HG03469 (cell line): Measurements from ENCODE around the gene DNAJC17.

Experiments used
- ATAC-seq: cut with Tn5 transposase; IDR thresholded peaks from one replicate; pipeline ENCODE4 v1.9.1; 2021; ENCODE audit warnings: mild to moderate bottlenecking, moderate library complexity, moderate number of reproducible peaks; ENCODE audit not compliant: unreplicated experiment

The DNAJC17 gene

DNA sequence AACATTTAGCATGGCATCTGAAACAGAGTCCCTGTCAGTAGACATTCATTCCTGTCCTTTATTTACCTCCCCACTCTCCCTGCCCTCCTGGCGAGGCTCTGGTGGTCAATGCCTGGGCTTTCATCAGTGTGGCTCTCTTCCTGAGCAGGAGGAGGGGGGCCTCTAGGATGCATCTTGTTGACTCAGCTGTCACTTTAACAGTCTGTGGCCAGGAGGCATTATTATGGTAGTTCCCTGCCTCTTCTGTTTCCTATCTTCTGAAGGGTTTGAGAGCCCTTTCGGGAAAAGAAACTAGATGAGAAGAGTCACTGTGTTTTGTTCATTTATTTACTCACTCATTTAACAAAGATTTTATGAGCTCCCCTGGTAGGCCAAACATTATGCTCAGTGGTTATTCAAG lies 23.6 kb upstream of the DNAJC17 start:
- no peak for ATAC-seq

DNA sequence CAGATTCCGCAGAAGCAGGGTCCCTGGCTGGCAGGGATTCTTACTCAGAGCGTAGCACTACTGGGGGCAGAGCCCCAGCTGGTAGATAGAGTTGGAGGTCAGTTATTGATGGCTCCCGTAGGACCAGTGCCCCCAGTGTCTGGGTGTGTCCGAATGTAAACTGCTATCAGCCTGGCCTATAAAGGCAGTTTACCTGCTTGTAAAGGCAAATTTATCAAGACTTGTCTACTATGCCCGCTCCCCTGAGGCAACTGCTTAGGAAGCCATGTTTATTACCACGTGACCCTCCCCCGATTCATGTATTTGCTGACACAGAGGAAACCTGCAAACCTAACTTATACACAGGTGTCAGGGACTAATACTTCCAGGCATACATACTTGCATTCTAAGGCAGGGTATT lies 21.8 kb upstream of the DNAJC17 start:
- ATAC-seq, result no peak

DNA sequence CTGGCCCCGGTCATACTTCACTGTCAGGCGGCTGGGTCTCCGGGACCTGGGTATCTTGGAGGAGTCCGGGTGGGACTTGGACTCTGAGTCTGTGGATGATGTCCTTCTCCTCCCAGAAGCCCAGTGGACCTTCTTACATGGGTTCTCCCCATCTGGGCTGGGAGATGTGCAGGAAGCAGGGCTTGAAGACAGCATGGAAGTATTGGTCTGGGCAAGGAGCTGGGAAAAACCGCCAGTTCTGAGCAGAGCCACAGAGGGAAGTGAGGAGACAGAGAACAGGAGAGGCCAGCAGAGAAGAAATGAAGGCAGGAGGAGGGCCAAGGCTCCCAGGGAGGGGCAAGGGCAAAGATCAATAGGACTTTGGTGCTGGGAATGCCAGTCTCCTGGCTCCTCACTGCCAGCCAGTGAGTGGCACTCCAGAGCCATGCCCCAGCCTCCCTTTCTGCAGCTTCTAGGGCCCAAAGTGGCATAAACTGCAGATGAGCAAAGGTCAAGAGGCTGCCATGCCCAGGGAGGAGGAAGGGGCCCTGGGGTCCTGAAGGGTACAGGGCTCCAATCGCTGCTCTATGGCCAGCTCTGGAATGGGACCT lies 21.3 kb upstream of the DNAJC17 start, which contains the start of gene PPP1R14D:
Gene PPP1R14D (minus strand): TSS at position 262 of the 590 bp plus-strand sequence. CDS start 67 bp downstream, at position 195.
- ATAC-seq, result no peak

DNA sequence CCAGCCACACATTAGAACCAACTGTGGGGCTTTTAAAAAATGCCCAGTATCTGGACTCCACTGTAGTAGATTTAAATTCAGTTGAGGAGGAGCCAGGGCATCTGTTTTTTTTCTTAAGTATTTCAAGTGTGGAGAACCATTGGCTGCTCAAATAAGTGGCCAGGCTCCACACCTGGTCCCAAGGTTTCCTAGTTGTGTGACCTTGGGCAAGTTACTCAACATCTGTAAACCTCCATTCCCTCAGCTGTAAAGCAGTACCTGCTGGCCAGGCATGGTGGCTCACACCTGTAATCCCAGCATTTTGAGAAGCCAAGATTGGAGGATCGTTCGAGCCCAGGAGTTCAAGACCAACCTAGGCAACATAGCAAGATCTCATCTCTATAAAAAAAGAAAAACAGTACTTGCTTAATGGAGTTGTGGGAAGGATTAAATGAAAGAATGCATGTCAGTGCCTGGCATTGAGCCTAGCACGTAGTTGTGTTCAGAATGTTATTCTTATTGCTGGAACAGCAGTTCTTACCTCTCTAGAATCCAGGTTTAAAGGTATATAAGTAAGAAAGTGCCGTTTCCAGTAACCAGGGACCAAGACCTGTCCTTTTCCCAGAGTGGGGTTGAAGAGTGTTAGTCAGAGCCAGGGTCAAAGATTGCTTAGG lies 19.3 kb upstream of the DNAJC17 start:
- no peak for ATAC-seq

DNA sequence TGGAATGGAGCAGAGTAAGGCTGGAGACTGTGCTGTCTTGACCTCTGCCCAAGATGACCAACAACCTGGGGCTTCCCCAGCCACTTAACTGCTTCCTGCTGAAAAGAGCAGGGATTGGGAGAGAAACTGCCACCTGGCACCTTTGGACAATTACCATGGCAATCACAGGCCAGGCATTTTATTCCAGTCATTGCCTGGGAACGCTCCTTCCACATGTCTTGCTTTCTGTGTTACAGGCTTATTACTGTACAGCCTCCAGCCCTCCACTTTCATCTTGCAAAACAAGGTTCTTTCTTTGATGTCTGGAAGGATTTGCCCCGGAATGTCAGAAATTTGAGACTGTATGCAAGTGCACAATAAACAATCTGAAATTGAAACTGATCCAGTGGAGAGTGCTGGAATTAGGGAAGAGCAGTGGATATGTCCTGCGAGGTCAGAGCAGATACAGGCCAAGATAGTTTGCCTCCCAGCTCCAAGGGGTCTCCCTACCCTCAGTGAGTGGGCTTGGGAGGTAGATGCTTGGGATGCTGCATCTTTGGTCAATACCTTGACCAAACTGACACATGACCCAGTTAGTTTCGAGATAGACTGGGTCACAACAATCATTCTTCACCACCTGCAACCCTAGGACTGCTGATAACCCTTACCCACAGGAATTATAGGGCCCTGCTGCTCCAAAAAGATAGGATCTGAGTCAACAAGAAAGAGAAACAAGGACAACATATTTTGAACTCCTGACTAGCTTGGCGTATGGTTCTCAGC lies 18.6 kb upstream of the DNAJC17 start:
- no peak for ATAC-seq

DNA sequence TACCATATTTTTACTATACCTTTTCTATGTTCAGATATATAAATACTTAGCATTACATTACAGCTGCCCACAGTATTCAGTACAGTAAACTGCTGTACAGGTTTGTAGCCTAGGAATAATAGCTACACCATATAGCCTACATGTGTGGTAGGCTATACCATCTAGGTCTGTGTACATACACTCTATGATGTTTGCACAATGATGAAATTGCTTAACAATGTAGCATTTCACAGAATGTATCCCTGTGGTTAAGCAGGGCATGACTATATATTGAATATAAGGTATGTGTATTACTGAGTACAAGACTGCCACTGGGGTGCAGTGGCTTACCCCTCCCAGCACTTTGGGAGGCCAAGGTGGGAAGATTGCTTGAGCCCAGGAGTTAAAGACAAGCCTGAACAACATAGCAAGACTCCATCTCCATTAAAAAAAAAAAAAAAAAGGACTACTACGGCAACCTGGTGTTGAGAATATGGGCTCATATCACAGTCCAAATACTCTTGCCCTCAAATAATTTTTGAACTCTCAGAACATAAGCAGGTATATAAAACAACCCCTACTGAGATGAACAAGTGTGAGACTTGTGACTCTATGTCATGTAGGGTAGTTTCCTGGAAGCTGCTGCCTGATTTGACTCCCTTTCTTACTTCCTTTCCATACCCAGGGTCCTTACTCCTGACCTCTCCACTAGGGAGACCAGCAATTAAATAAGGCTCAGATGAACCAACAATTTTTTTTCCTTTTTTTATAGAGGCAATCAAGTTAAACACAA lies 16.5 kb upstream of the DNAJC17 start:
- no peak for ATAC-seq

DNA sequence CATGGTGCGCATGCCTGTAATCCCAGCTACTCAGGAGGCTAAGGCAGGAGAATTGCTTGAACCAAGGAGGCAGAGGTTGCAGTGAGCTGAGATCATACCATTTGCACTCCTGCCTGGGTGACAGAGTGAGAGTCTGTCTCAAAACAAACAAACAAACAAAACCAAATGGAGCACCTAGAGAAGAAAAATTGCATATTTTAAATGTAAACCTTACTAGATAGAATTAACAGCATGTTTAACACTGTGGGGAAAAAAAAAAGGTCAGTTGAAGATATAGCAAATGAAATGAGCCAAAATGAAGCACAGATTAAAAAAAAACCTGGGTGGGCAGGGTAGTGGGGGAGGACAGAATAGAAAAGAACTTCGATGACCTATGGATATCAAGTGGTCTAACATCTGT lies 13.9 kb upstream of the DNAJC17 start:
- ATAC-seq, result no peak

DNA sequence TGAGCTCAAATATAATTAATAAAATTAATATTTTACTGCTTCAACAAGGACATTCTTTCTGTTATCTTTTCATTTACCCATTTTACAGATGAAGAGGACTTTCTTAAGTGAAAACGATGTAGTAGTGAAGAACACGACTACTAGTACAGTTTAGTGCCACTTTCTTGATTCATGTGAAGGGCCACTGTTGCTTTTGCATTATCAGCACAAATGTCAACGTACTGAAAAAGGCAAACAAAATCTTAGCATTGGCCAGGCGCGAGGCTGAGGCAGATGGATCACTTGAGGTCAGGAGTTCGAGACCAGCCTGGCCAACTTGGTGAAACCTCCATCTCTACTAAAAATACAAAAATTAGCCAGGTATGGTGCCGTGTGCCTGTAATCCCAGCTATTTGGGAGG lies 11.8 kb upstream of the DNAJC17 start:
- no peak for ATAC-seq

DNA sequence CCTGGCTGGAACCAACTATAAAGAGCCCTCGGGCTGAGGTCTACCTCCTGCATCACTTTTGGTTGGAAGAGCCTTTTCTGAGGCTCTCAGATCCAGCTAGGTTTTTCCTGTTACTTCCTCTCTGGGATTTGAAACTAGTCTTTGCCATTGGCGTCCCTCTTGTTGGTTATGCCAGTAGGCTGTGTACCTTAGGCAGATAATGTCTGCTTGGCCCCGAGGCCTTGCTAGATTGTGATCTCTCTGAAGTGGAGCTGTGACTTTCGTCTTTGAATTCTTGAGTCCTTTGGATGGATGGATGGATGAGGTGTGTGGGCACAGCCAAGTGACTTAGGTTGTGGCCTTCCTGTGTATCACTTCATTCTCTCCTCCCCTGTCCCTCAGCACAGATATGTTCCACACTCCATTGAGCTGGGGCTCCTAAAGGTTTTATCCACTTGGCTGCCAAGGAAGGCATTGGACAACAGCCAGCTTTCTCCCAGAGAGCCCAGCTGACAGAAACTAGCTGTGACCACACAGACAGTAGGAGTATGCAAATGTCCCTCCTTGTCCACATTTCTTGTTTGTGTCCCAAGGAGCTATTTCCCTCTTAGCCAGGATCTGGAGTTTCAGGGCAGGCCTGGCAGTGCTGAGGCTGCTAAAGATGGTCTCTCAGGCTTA lies 7.9 kb upstream of the DNAJC17 start:
- ATAC-seq, result no peak

DNA sequence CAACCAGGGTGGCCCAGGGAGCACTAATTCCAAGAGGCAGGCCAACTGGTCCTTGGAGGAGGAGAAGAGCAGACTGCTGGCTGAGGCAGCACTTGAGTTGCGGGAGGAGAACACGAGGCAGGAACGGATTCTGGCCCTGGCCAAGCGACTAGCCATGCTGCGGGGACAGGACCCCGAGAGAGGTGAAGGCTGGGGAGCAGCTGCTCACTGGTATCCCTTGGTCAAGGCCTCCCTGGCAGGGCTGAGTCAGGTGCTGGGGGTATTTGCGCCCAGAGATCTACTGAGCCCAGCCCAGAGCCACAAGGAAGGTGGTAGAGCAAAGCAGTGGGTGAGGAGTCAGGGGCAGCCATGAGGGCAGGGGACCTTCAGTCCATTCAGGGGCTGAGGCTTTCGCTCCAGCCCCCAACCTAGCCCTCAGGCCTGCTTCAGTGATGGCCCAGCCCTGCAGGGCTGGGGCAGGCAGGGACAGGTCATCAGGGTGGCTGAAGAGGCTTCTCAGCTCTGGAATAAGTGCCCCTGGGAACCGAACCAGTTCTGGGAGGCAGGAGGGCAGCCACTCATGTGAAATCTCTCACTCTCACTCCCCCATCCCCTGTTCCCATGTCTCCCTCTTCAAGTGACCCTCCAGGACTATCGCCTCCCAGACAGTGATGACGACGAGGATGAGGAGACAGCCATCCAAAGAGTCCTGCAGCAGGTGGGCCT lies 5.6 kb upstream of the DNAJC17 start:
- no peak for ATAC-seq

DNA sequence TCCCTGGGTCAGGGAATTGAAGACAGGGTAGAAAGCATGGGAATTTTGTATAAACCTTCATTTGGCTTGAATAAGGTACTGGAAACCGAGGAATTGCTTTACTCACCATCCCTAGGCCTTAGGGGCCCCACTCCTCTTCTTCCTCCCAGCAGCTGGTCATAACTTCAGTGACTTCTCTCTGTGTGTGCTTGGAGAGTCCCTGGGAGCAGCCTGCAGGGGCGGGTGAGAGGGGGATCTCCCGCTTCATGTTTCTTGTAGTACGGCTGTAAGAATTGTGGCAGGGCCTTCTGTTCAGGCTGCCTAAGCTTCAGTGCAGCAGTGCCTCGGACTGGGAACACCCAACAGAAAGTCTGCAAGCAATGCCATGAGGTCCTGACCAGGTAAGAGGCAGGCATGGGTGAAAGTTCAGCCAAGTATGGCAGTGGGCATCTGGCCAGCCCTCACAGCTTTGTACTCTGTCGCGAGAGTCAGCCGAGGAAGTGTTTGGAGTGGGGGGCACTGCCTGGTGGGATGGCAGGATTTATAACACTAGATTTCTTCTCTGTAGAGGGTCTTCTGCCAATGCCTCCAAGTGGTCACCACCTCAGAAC lies 1.7 kb upstream of the DNAJC17 start:
- ATAC-seq, result no peak

DNA sequence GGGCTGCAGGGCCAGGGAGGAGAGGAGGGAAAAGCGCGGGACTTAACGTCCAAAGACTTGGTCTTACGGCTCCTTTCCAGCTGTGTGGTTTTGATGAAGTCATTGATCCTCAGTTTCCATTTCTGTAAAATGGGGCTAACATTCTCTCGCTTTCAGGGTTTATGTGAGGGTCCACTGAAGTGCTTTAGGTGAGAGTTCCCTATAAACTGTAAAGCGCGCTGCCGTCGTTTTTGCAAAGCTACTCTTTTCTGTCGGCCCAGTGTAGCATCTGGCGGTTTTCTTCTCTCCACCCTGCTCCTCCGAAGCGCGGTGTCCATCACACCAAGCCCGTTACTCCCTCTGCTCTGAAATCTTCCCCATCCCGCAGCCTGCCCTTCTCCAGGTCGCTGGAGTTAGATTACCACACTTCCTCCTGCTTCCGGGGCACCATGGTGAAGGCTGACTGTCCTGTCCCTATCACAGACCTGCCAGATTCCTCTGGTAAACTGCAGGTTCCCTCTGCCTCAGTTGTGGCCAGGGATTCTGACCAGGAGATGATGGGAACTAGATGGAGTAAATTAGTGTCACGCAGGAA lies 702 bp upstream of the DNAJC17 start:
- ATAC-seq, result no peak

DNA sequence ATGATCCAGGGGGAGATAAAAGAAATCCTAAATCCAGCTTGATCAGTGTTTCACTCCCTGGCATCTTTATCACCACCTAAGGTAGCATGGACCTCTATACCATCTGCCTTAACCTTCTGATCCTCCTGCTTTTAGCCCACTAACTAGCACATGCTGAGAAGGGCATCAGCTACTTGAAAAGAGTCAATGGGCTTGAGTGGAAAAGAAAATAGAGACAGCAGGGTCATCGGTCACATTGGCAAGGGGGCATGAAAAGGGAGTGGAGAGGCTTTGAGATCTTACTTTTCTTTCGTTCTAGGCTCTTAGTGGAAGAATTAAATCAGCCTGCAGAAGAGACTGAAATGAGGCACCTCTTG lies 623 bp downstream of the DNAJC17 start:
- ATAC-seq, result no peak

DNA sequence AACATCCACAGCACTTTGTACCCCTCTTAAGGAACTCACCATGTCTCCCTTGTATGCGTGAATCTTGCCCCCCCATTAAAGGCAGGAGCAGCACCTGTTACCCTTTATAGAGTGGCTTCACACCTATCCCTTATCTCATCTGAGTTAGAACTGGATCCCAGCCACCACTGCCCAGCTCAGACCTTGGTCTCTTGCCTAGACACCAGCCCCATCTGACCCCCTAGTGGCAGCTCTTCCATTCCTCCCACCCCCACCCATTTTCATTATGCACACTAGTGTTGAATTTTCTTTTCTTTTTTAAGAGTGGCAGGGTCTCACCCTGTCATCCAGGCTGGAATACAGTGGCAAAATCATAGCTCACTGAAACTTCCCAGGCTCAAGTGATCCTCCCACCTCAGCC lies 3.6 kb downstream of the DNAJC17 start:
- no peak for ATAC-seq

DNA sequence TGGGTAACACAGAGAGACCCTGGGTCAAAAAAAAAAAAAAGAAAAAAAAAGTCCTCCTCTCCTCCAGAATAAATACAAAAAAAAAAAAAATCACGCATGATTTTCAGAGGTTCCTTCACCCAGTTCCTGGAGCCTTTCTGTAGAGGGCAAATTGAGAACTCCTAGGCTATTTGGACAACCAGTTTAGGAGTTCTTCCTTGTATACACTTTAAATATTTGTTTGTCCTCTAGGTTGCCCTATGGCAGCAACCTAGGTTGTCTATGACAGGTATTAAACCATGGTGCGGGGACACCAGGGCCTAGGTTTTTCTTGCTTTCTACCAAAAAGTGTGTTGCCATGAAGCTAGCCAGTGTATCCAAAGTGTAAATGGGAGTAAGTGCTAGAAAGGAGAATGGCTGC lies 4.2 kb downstream of the DNAJC17 start:
- no peak for ATAC-seq

DNA sequence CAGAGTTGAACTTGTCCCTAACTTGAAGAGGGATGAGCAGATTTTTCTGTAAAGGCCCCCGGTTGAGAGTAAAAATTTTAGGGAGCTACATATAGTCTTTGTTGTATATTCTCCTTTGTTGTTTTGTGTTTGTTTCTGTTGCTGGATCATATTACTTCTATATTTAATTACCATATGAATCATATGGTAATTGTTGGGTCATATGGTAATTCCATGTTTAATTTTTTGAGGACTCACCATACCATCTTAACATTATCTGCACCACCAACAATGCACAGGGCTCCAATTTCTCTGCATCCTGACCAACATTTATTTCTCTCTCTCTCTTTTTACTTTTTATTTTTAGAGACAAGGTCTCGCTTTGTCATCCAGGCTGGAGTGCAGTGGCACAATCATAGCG lies 7.8 kb downstream of the DNAJC17 start:
- no peak for ATAC-seq

DNA sequence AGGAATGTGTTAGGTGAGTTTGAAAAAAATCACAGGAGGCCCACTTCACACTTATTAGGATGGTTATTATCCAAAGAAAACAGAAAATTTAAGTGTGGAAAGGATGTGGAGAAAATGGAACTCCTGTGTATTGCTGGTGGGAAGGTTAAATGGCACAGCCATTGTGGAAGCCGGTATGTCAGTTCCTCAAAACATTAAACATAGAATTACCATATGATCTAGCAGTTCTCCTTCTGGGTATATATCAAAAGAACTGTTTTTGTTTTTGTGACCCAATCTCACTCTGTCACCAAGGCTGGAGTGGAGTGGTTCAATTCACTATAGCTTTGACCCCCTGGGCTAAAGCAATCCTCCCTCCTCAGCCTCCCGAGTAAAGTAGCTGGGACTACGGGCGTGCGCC lies 10.8 kb downstream of the DNAJC17 start:
- ATAC-seq, result no peak

DNA sequence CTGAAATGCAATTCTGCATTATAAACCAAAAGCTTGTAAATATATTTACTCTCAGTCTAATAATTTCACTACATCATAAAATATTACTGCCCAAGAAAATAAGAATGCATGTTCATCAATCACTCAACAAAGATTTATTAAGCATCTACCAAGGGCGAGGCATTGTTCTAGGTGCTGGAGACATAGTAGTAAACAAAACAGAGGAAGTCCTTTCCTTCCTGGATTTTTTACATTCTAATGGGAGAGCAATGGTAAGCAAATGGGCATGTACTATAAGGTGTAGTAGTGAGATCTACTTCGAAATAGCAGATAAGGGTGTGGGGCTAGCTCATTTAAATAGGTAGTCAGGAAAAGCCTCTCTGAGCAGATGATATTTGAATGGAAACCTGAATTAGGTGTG lies 11.2 kb downstream of the DNAJC17 start:
- no peak for ATAC-seq

DNA sequence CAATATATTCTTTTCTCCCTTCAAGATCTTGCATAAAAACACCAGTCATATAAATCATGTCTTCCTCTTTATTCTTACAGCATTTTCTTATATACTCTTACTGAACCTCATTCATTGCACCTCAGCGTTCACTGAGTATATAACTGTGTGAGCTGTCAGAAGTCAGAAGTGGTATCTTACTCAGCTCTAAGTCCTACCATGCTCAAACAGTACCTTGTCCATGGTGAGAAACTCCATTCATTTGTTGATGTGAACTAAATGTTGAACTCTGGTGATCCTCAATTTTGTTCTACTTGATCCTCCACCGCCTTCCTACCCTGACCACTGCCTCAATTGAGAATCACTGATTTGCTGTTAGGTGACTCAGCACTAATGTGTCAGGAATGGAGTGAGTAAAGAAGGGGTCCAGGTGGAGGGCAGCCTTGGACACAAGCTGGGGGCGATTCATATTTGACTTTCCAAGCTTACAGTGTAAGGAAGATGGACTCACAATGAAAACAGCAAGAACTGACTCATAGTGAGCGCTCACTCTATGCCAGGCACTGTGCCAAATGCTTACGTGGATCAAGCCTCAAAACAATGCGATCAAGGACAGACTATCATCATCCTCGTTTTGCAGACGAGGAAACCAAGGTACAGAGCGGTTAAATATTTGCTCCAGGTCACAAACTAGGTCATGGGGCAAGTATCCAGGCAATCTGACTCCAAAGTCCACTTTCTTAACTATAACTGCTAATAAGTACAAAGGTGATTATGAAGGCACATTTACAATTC lies 13.9 kb downstream of the DNAJC17 start:
- ATAC-seq, result no peak
